Esophagus squamous epithelium (tissue), 5 donors: Measurements from ENCODE around the gene MSL3B.
A peak's percentile ranks its signal among the peaks of the same experiment; 100 is the strongest.

Experiments
- DNase-seq: peaks from one replicate; lab custom pipeline; 2025; lab: John Stamatoyannopoulos, UW
- H3K27ac ChIP-seq, 4 donors: fragments of 200-600 bp; sonication (generic); one replicate each; pipeline ENCODE4 v1.5.1; 2016 to 2019; ENCODE audit warnings: mild to moderate bottlenecking in 1 of 4
- H3K27me3 ChIP-seq, 4 donors: fragments of 200-600 bp; sonication (generic); 1 replicate in 3 of 4; 2 replicates in 1 of 4; pipeline versions ENCODE4 v1.5.1 to v1.6.0; 2017 to 2021; ENCODE audit warnings: antibody characterized with exemption in 1 of 4
- H3K36me3 ChIP-seq, 3 donors: fragments of 200-600 bp; sonication (generic); one replicate each; pipeline ENCODE4 v1.5.1; 2016 to 2019
- H3K4me1 ChIP-seq, 3 donors: fragments of 200-600 bp; sonication (generic); one replicate each; pipeline ENCODE4 v1.5.1; 2017 to 2019
- H3K4me3 ChIP-seq, 4 donors: fragments of 200-600 bp; sonication (generic); 1 replicate in 3 of 4; 2 replicates in 1 of 4; pipeline ENCODE4 v1.5.1; 2016 to 2019; ENCODE audit warnings: mild to moderate bottlenecking in 2 of 4, moderate library complexity in 1 of 4
- H3K9me3 ChIP-seq, 3 donors: fragments of 200-600 bp; sonication (generic); one replicate each; pipeline ENCODE4 v1.5.1; 2016 to 2019
- POLR2A ChIP-seq, 4 donors: fragments of 450-650 bp; IDR thresholded peaks; one replicate each; pipeline ENCODE4 v1.6.1; 2017; ENCODE audit warnings: antibody characterized with exemption in 4 of 4, mild to moderate bottlenecking in 4 of 4, moderate library complexity in 3 of 4
- WGBS, 2 donors: methylation state at CpG; one replicate each; pipeline ENCODE4 v1.1.5; 2018; 5-methylcytosine and 5-hydroxymethylcytosine counted together
- intact Hi-C: fragments of 100-400 bp; cut with DNase I; formaldehyde crosslinking; loops from one replicate; pipeline ENCODE4 v1.15.0; 2022
- TF ChIP-seq, protein P1 (sequence below), 6 experiments: fragments of 450-650 bp in 4 of 6; fragments of 200-600 bp in 2 of 6; sonication (generic) in 2 of 6; IDR thresholded peaks; one replicate each; pipeline ENCODE4 v1.5.1; 2016 to 2019; ENCODE audit warnings: antibody characterized with exemption in 6 of 6, mild to moderate bottlenecking in 4 of 6, moderate library complexity in 4 of 6
- donor health status: DM: yes; HTN: yes; CAD: no.

The MSL3B gene

DNA sequence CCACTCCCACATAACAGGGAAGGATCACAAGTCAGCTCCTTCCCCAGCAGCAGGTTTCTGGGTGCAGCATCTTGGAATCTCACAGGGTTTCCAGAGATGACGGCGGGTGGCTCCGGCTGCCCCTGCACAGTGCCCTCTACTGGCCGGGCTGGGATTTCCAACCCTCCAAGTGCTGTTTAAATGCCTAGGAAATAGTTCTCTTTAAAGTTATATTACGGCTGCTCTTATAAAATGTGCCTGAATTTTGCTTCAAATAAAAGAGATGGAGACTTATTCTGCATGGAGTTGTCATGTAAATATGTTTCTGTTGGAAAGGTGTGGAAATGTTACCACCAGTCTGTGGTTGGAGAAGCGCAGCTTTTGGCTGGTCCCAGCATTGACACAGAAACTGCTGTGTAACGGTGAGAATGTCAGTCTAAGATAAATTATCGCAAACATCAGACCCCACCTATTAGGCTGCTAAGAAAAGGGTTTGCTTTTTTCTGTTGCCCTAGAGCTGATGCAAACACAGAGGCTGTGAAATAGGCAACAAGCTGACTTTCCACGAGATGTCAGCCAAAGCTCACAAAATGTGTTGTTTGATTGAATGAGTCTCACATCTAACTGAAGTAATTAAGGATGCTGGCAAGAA lies 10.6 kb downstream of the MSL3B start:
- 36 to 41% methylated on average over 7 to 9 of the region's 9 CpGs for WGBS, 2 donors
- intact Hi-C loops = no loop called here
- H3K36me3 ChIP-seq = no peaks in the 10 kb centered on the region

DNA sequence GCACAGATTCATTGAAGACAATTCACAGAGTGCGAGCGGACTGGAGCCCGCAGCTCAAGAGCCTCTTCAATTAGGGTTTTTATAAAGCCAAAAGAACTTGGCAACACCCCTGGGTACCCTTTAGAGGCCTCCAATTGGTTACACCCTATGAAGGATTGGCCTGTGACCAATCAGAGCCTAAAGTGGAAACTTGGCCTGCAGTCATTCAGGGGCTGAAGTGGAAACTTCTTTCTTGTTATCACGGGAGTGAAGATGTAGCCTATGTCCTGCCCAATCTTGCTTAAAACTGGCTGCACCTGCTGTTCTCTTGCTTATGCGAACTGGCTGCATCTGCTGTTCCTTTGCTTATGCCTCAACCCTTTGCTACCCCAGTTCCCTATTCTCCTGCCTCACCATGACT lies 12.0 kb downstream of the MSL3B start:
- Histone ChIP-seq H3K27ac (no peak overlapping the region), H3K27me3 (no peaks in the 10 kb centered on the region), H3K4me1 (peaks cover 7 to 30% (median 10%) of the 10 kb centered on the region in 3 donors), H3K9me3 (no peaks in the 10 kb centered on the region), H3K4me3 (no peak overlapping the region), H3K36me3 (no peaks in the 10 kb centered on the region)
- DNase-seq = no peak
- TF ChIP-seq, protein P1, sequence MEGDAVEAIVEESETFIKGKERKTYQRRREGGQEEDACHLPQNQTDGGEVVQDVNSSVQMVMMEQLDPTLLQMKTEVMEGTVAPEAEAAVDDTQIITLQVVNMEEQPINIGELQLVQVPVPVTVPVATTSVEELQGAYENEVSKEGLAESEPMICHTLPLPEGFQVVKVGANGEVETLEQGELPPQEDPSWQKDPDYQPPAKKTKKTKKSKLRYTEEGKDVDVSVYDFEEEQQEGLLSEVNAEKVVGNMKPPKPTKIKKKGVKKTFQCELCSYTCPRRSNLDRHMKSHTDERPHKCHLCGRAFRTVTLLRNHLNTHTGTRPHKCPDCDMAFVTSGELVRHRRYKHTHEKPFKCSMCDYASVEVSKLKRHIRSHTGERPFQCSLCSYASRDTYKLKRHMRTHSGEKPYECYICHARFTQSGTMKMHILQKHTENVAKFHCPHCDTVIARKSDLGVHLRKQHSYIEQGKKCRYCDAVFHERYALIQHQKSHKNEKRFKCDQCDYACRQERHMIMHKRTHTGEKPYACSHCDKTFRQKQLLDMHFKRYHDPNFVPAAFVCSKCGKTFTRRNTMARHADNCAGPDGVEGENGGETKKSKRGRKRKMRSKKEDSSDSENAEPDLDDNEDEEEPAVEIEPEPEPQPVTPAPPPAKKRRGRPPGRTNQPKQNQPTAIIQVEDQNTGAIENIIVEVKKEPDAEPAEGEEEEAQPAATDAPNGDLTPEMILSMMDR (IDR thresholded peaks at IDR 0.05) = no peak
- WGBS, 2 donors = 88 to 94% methylated on average over 5 of the region's 5 CpGs
- intact Hi-C loops = no loop called here

More for the DNA sequence above, 10.6 kb downstream of the MSL3B start:
- DNase-seq = no peak
- Histone ChIP-seq H3K4me3 (no peak overlapping the region), H3K27ac (no peak overlapping the region), H3K4me1 (peaks cover 7 to 23% (median 10%) of the 10 kb centered on the region in 3 donors), H3K27me3 (no peaks in the 10 kb centered on the region), H3K9me3 (no peaks in the 10 kb centered on the region)
- TF ChIP-seq POLR2A (IDR thresholded peaks at IDR 0.05) = no peak
- TF ChIP-seq, protein P1 (IDR thresholded peaks at IDR 0.05) = peak in 5 of 6 experiments; percentile 50 to 82 (median 67)

DNA sequence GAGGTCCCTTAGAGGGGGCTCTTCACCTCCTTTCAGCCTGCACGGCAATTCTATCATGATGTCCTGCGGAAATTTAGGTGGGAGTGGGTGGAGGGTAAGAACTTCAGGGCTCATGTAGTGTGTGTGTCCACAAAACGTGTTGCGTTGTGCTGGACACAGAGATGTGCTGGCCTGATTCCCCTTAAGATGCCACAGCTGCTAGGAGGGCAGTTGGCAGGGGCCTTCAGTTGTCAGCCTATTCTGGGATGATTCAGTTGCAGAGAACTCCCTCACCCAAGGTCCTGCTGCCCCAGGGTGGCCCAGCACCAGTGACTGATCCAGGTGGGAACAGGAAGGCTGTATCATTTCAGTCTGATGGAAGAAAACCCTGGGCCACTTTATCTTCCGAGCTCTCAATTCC lies 12.8 kb downstream of the MSL3B start:
- intact Hi-C loops = no loop called here
- no peaks in the 10 kb centered on the region for H3K9me3 ChIP-seq
- TF ChIP-seq, protein P1 (IDR thresholded peaks at IDR 0.05) = no peak
- TF ChIP-seq POLR2A (IDR thresholded peaks at IDR 0.05) = no peak
- DNase-seq = no peak
- peak overlapping the region in 1 of 4 donors; percentile 75 for H3K4me3 ChIP-seq
- no peaks in the 10 kb centered on the region for H3K27me3 ChIP-seq
- WGBS, 2 donors = 86 to 87% methylated on average over 5 of the region's 5 CpGs
- H3K4me1 ChIP-seq = peaks cover 7 to 30% (median 10%) of the 10 kb centered on the region in 3 donors
- H3K36me3 ChIP-seq = peaks cover 0 to 3% (median 0%) of the 10 kb centered on the region in 3 donors
- H3K27ac ChIP-seq = no peak overlapping the region

DNA sequence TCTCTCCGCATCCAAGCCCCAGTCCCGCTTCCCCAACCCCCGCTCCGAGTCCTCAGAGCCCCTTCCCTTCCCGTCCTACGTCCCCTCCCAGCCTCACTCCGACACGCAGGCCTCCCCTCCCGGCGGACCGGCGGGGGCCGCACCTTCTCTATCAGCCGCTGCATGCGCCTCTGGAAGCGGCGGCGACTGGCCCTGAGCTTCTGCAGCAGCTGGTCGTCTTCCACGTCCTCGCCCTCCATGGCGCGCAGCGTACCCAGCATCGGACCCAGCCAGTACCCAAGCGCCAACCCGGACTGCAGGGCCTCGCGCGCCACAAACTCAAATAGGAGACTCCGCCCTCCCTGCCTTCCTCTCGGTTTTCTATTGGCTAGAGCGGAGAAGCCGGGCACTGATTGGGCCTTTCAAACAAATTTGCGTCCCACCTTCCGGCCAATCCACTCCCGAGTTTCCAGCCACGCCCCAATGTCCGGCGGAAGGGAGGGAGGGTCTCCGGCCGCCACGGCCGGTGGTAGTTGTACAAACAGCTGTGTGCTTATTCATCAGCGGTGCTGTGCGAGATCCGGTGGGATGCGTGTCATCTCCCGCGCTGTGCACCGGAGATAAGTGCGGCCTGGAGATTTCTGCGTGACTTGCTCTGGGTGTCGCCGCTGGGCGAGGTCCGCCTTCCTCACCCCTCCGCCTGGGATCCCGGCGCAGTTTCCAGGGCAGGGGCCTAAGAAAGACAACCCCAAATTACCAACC lies 13.8 kb downstream of the MSL3B start, which contains the start of gene HJURP:
Gene HJURP, minus strand, starts transcription at position 295 of the 741 bp plus-strand sequence. Its CDS starts 35 bp downstream, at position 260.
- intact Hi-C loops = no loop called here
- no peaks in the 10 kb centered on the region for H3K27me3 ChIP-seq
- DNase-seq = peak; percentile 66
- H3K27ac ChIP-seq = peak within 1 kb of the TSS; percentile 56 to 82 (median 76)
- WGBS, 2 donors = 1% methylated on average over 15 to 31 of the region's 60 CpGs
- H3K9me3 ChIP-seq = no peaks in the 10 kb centered on the region
- peaks cover 0 to 12% (median 0%) of the 10 kb centered on the region in 3 donors for H3K36me3 ChIP-seq
- TF ChIP-seq, protein P1 (IDR thresholded peaks at IDR 0.05) = no peak
- TF ChIP-seq POLR2A (IDR thresholded peaks at IDR 0.05) = peak in 1 of 4 donors; percentile 54
- H3K4me3 ChIP-seq = peak within 1 kb of the TSS; percentile 59 to 90 (median 80)
- H3K4me1 ChIP-seq = peaks cover 7 to 30% (median 10%) of the 10 kb centered on the region in 3 donors

DNA sequence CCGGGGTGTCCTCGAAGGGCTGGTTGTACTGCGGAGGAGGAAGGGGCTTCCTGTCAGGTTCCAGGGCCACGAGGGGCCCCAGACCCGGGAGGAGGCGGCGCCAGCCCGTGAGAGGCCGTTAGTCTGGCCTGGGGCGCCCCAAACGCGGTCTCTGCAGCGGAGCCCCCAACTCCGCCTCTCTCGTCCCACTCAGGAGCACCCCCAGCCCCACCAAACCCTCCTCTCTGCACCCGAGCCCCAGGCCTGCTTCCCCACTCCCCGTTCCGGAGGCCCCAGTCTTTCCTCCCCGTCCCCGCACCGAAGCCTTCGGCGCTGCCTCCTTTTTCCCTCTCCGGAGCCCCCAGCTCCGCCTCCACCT lies 14.3 kb downstream of the MSL3B start:
- Histone ChIP-seq H3K36me3 (peaks cover 0 to 17% (median 0%) of the 10 kb centered on the region in 3 donors), H3K4me1 (peaks cover 7 to 30% (median 10%) of the 10 kb centered on the region in 3 donors), H3K4me3 (peak overlapping the region; percentile 59 to 90 (median 80)), H3K27ac (peak overlapping the region in 3 of 4 donors; percentile 52 to 82 (median 72)), H3K9me3 (no peaks in the 10 kb centered on the region), H3K27me3 (no peaks in the 10 kb centered on the region)
- TF ChIP-seq, protein P1 (IDR thresholded peaks at IDR 0.05) = no peak
- TF ChIP-seq POLR2A (IDR thresholded peaks at IDR 0.05) = no peak
- intact Hi-C loops = no loop called here
- no peak for DNase-seq
- 2 to 10% methylated on average over 2 to 12 of the region's 25 CpGs for WGBS, 2 donors
